Natural killer cell (primary cell): ENCODE results near the gene AGBL5. TPM values are rescaled to one million over a fixed set of nuclear protein-coding genes. Genes with fewer than 3 reads are reported as not detected.

ENCODE experiments used
- ATAC-seq, 3 donors: fragments of 150-1000 bp in 2 of 3; fragments of 200-7000 bp in 1 of 3; cut with Tn5 transposase; 1 replicate in 1 of 3; 2 replicates in 2 of 3; pipeline ENCODE4 v1.10.0; 2021; ENCODE audit warnings: mild to moderate bottlenecking in 2 of 3, moderate library complexity in 2 of 3
- DNase-seq, 2 donors: peaks; one replicate each; pipeline versions ENCODE4 v3.0.0 to v3.0.0-alpha.2; 2013 to 2021; ENCODE audit warnings: mixed read lengths in 1 of 2
- H3K27ac ChIP-seq: one replicate; pipeline ENCODE4 v1.5.1; 2013; ENCODE audit warnings: mild to moderate bottlenecking, low read length
- H3K27me3 ChIP-seq: one replicate; pipeline ENCODE4 v1.6.1; 2013; ENCODE audit warnings: low read length; ENCODE audit not compliant: control insufficient read depth, insufficient read depth
- H3K36me3 ChIP-seq: one replicate; pipeline ENCODE4 v1.6.1; 2013; ENCODE audit warnings: low read length; ENCODE audit not compliant: control insufficient read depth, insufficient read depth
- H3K4me1 ChIP-seq: one replicate; pipeline ENCODE4 v1.6.1; 2013; ENCODE audit warnings: low read length; ENCODE audit not compliant: control insufficient read depth, insufficient read depth
- H3K4me3 ChIP-seq: one replicate; pipeline ENCODE4 v1.5.1; 2013; ENCODE audit warnings: low read length
- H3K9me3 ChIP-seq: one replicate; pipeline ENCODE4 v1.6.1; 2013; ENCODE audit warnings: low read length; ENCODE audit not compliant: control insufficient read depth, insufficient read depth
- H3K27ac Mint-ChIP-seq, 2 donors: one replicate each; pipeline ENCODE4 v1.8.0; 2022; ENCODE audit warnings: mild to moderate bottlenecking in 2 of 2, mixed read lengths in 2 of 2, moderate library complexity in 1 of 2
- H3K27me3 Mint-ChIP-seq, 2 donors: one replicate each; pipeline ENCODE4 v1.8.0; 2022; ENCODE audit warnings: low read depth in 2 of 2, mixed read lengths in 2 of 2
- H3K36me3 Mint-ChIP-seq: one replicate; pipeline ENCODE4 v1.8.0; 2022; ENCODE audit warnings: mixed read lengths
- H3K4me1 Mint-ChIP-seq, 2 donors: one replicate each; pipeline ENCODE4 v1.8.0; 2022; ENCODE audit warnings: mixed read lengths in 2 of 2
- H3K4me3 Mint-ChIP-seq: one replicate; pipeline ENCODE4 v1.8.0; 2022; ENCODE audit warnings: mild to moderate bottlenecking, moderate library complexity, mixed read lengths
- H3K9me3 Mint-ChIP-seq, 2 donors: one replicate each; pipeline ENCODE4 v1.8.0; 2022; ENCODE audit warnings: mixed read lengths in 2 of 2
- CTCF ChIP-seq: fragments of 200-600 bp; IDR thresholded peaks from one replicate; pipeline ENCODE4 v1.8.0; 2022; ENCODE audit warnings: antibody characterized with exemption
- WGBS: methylation state at CpG from one replicate; pipeline ENCODE4 v1.1.7; 2013; ENCODE audit warnings: missing lambda C conversion rate; ENCODE audit not compliant: insufficient coverage; 5-methylcytosine and 5-hydroxymethylcytosine counted together
- intact Hi-C: fragments of 100-400 bp; cut with micrococcal nuclease; formaldehyde crosslinking; loops from one replicate; pipeline ENCODE4 v1.14.2; 2022
- total RNA-seq, 4 donors: library from RNA; stranded (reverse); fragments of 120-200 nt in 1 of 4; gene quantifications; one replicate each; pipeline versions ENCODE4 v1.2.3 to v1.2.4, GENCODE V29; 2013 to 2022

AGBL5 gene
- total RNA-seq, 3 donors from 2014 or later (not counting 1 experiment from before 2014, with no cell fraction given): 10.0 to 12.0 (median 10.8) TPM

GRCh38 chr2:27069961-27070618, 18.6 kb downstream of the AGBL5 start:
- no peaks in the 10 kb centered on the region for H3K9me3 Mint-ChIP-seq
- intact Hi-C loops: no loop called here
- Histone ChIP-seq H3K9me3 (no peaks in the 10 kb centered on the region), H3K27ac (no peak overlapping the region), H3K27me3 (no peaks in the 10 kb centered on the region), H3K4me1 (peaks cover 38% of the 10 kb centered on the region), H3K36me3 (peaks cover 20% of the 10 kb centered on the region), H3K4me3 (no peak overlapping the region)
- TF ChIP-seq CTCF: no peak
- no peaks in the 10 kb centered on the region for H3K36me3 Mint-ChIP-seq
- H3K27ac Mint-ChIP-seq: peak overlapping the region; percentile 90 to 93
- peaks cover 45 to 71% of the 10 kb centered on the region in 2 donors for H3K4me1 Mint-ChIP-seq
- no peaks in the 10 kb centered on the region for H3K27me3 Mint-ChIP-seq
- H3K4me3 Mint-ChIP-seq: peak overlapping the region; percentile 97
- WGBS: 98% methylated on average over 6 of the region's 8 CpGs
- ATAC-seq (no peak), DNase-seq (no peak)

- Mint-ChIP-seq H3K4me3 (peak overlapping the region; percentile 97), H3K4me1 (peaks cover 50 to 70% of the 10 kb centered on the region in 2 donors), H3K27ac (peak overlapping the region; percentile 90 to 93), H3K9me3 (no peaks in the 10 kb centered on the region), H3K27me3 (no peaks in the 10 kb centered on the region), H3K36me3 (no peaks in the 10 kb centered on the region)
- Histone ChIP-seq H3K27ac (peak overlapping the region; percentile 87), H3K4me3 (peak overlapping the region; percentile 92), H3K4me1 (peaks cover 44% of the 10 kb centered on the region), H3K27me3 (no peaks in the 10 kb centered on the region), H3K9me3 (no peaks in the 10 kb centered on the region), H3K36me3 (peaks cover 20% of the 10 kb centered on the region)
- TF ChIP-seq CTCF: no peak
- intact Hi-C loops: loop anchor here (1.0 kb wide), 3 partner anchors 11 to 19 kb away; partner anchors contain the start of genes AGBL5 and KHK
- 5% methylated on average over 11 of the region's 11 CpGs for WGBS
- ATAC-seq: peak; percentile 2 to 8 (median 6)
- no peak for DNase-seq
Measured at GRCh38 chr2:27070653-27071276, 19.3 kb downstream of the AGBL5 start.

DNA sequence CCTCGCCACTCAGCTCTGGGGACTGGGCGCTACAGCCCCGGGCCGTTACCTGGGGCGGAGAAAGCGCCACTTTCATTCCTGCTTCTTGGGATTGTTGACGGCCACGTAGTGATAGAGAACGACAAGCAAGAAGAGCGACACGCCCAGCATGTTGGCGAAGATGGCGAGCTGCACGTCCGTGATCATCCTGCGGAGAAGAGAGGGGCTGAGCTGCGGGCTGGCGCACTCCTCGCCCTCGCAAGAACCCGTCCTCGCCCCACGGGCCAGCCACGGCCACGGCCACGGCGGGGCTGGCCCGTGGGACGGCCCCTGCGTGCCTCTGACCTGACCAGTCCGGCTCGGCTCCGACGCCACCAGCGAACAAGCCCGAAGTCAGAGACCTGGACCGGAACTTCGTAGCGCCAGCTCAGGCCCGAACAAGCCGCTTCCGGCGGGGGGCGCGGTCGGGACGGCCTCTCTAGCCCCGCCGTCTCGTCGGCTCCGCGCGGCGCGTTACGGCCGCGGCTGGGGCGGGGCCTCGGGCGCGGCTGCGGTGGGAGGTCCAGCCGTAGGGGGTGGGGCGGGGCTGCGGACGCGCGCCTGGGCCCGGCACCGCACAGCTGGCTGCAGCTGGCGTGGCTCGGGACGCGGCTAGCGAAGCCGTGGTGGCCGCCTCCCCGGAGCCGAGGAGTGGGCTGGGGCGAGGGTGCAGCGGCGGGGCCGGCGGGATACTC, 20.0 kb downstream of the AGBL5 start, which contains the start of gene OST4:
Gene OST4 (minus strand): TSS at position 378 of the 713 bp plus-strand sequence.
- H3K4me1 ChIP-seq: peaks cover 49% of the 10 kb centered on the region
- no peaks in the 10 kb centered on the region for H3K36me3 Mint-ChIP-seq

More for the DNA sequence above, 20.0 kb downstream of the AGBL5 start, which contains the start of gene OST4:
- H3K27ac Mint-ChIP-seq: peak within 1 kb of the TSS; percentile 90 to 93
- H3K4me3 Mint-ChIP-seq: peak within 1 kb of the TSS; percentile 97
- peak; percentile 88 to 94 for DNase-seq
- Histone ChIP-seq H3K36me3 (peaks cover 20% of the 10 kb centered on the region), H3K27ac (peak within 1 kb of the TSS; percentile 87), H3K9me3 (no peaks in the 10 kb centered on the region), H3K4me3 (peak within 1 kb of the TSS; percentile 92), H3K27me3 (no peaks in the 10 kb centered on the region)
- intact Hi-C loops: loop anchor here (1.0 kb wide), 3 partner anchors 10 to 20 kb away; partner anchors contain the start of genes AGBL5 and KHK
- peaks cover 49 to 70% of the 10 kb centered on the region in 2 donors for H3K4me1 Mint-ChIP-seq
- no peaks in the 10 kb centered on the region for H3K27me3 Mint-ChIP-seq
- H3K9me3 Mint-ChIP-seq: no peaks in the 10 kb centered on the region
- ATAC-seq: peak; percentile 90 to 97 (median 92)
- under 1% methylated on average over 86 of the region's 86 CpGs for WGBS
- no peak for TF ChIP-seq CTCF
